HG02938 (cell line): Measurements from ENCODE around the gene KMT2D.

ENCODE experiments used
- ATAC-seq: cut with Tn5 transposase; IDR thresholded peaks from one replicate; pipeline ENCODE4 v1.9.1; 2021; ENCODE audit warnings: mild to moderate bottlenecking, moderate library complexity; ENCODE audit not compliant: unreplicated experiment

The KMT2D gene

DNA sequence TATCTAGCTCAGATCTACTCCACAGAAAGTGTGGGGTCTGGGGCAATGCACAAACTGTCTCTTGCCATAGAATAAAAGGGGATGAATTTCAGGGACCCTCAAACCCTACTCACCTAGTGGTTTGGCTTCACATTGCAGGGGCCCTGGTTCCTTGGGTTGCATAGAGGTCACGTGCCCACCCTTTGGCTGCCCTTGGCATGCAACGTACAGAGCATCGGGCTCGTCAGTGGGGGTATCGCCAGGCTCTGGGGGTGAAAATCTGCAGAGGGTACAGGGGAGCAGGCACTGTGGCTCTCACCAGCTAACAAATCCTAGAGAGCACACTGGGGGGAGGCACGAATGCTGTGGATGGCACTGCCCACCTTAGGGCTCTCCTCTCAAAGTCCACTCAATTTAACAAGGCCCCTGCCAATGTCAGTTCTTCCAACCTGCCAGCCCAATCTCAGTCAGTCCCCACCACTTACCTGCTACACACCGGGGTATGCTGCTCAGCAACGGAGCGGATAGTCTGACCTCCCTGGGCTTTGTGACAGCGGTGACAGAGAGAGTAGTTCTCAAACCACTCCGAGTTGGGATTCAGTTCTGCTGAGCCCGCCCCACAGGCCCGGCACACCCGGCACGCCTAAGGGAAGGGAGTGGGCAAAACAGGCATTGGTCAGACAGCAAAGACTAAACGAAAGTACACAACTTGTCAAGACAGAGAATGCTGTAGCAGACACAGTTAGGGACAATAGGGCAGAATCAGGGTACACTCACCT lies 8.0 kb downstream of the KMT2D start:
- no peak for ATAC-seq

DNA sequence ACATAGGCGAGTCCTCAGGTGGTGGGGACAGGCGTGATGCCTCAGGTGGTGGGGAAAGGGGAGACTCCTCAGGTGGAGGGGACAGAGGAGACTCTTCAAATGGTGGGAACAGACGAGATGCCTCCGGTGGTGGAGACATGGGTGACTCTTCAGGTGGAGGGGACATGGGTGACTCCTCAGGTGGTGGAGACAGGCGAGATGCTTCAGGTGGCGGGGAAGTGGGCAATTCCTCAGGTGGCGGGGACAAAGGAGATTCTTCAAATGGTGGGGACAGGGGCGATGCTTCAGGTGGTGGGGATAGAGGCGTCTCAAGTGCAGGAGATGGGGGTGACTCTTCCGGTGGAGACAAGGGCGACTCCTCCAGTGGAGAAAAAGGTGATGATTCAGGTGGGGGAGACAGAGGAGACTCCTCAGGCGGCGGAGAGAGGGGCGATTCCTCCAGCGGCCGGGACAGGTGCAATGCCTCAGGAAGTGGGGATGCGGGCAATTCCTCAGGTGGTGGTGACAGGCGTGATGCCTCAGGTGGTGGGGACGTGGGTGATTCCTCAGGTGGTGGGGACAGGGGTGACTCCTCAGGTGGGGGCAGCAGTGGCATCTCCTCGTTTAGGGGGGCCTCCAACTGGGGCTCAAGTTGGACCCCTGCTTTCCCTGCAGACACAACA lies 8.7 kb downstream of the KMT2D start:
- no peak for ATAC-seq

DNA sequence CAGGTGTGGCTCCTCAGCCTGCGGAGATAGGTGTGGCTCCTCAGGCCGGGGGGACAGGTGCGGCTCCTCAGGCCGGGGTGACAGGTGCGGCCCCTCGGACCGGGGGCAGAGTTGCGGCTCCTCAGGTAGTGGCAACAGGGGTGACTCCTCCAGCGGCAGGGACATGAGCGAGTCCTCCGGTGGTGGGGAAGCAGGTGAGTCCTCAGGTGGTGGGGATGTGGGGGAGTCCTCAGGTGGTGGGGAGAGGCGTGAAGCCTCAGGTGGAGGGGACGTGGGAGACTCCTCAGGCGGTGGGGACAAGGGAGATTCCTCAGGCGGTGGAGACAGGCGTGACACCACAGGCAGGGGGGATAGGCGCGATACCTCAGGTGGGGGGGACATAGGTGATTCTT lies 9.2 kb downstream of the KMT2D start:
- no peak for ATAC-seq

DNA sequence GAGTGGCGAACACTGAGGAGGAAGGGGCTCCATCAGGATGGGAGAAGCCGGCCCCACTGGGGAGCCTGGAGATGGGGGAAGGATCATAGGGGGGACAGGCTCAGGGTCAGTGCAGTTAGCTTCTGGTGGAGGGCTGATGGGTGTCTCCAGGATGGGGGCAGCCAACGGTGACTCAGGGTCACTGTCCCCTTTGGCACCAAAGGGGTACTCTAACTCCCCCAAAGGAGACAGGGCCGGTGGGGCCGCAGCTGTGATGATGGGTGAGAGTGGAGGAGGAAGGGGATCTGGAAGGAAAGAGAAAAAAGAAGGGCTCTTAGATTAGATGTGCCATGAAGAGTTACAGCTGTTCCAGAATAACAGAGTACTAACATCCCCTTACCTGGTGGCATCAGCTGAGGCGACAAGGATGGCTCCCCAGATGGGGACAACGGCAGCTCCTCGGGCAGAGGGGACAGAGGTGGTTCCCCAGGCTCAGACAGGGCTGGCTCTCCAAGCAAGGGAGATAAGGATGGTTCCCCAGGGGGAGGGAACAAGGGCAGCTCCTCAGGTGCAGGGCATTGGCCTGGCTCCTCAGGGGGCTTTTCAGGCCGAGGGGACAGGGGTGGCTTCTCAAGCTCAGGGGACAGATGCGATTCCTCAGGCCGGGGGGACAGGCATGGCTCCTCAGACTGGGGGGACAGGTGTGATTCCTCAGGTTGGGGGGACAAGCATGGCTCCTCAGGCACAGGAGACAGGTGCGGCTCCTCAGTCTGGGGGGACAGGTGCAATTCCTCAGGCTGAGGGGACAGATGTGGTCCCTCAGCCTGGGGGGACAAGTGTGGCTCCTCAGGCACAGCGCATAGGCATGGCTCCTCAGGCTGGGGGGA lies 9.9 kb downstream of the KMT2D start:
- ATAC-seq: no peak

DNA sequence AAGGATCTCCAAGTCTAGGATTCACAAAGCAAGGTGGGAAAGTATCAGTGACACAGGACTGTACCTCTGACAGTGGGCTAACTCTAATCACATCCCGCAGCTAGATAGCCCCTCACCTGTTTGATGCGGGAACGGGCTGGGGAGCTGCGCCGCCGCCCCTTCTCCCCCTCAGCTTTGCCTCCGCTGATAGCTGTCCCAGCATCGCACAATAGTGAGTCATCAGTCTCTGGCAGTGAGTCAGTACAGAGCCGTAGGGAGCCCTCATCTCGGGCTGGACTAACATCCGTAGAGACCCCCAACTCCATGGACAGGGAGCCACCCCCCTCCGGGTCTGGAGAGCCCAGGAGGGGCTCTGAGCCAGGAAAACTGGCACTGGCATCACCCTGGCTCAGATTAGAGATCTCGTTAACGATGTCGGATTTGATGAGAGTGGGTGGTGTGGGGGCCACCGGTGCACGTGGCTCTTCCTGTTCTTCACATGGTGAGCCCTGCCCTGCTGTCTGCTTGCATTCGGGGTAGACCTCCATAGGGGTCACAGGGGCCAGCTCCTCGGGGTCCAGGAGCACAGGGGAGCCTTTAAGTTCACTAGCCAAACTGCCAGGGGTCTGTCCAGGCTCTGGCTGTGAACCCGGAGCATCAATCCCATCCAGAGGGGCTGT lies 10.9 kb downstream of the KMT2D start:
- ATAC-seq: no peak

DNA sequence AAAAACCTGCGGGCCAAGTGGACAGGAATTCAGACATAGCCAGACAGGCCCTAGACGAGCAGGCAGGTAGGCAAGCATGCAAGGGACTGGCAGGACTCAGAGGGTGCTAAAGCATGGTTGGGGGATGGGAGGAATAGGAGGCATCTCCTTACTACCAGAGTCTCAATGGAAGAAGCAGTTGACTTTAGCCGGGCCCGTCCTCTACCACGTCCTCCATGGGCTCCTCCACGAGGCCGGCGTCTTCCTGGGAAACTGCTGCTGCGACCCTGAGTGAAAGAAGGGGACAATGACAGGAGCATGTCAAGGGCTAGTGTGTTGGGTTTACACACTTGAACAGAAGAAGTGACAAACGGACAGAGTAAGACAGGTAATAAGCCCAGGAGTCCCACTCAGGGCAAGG lies 11.6 kb downstream of the KMT2D start:
- no peak for ATAC-seq

DNA sequence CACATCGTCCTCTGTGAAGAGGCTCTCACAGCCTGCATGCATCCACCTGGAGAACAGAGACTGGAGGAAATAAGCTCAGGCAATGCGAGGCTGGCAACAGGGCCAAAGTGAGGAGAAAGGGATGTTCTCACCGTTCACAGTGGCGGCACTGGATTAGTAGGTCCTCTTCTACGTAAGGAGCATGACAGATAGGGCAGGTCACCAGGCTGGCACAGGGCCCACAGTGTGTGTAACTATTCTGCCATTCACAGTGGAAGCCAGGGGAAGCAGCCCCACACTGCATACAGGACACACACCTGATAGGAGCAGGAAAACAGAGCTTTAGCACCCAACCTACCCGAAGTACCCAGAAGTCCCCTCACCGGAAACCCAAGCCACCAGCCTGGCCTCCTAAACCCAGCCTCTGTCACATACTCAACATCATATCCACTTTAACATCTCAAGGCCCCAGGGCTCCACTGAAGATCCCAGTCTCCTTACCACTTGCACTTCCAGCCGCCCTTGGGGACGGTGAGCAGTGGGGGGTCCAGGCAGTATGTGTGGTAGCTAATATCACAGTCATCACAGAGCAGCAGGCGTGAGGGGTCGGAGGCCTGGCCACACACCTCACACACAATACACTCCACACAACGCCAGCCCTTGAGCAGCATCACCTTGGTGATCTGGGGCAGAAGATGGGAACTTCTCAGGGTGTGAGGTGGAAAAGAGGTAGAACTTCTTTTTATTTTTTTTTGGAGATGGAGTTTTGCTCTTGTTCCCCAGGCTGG lies 14.3 kb downstream of the KMT2D start:
- ATAC-seq: no peak

DNA sequence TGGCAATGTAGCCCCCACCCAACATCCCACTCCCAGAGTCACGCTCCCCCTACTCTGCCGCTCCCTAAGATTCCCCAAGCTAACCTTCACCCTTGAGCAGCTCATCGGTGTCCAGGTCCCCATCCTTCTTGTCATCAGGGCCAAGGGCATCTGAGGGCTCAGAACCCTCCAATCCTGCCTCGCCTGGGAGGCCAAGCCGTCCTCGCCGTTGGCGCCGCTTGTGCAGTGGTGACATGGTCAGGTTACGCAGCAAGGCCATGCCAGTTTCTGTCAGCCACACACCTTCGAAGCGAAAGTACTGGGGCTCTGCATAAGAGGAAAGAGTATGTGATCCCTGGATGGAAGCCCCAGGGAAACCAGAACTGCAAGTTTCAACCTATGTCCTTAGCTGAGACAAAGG lies 15.9 kb downstream of the KMT2D start:
- no peak for ATAC-seq

DNA sequence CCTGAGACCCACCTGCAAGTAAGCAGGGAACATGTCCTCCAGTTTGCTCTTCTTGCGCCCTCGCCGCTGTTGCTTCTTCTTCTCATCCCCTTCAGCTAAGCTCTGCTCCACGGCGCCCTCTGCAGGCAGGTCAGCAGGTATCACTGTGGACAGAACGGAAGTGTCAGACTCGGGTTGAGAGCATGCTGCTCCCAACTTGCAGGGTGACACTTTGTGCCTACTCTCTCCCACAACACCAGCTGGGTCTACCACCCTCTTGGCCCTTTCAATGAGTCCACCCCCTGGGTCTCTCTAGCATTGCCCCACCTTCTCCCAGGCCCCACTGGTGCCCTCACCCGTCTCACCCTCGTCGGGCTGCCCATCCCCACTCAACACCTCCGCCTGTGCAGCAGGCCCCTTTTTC lies 16.7 kb downstream of the KMT2D start:
- ATAC-seq: no peak

DNA sequence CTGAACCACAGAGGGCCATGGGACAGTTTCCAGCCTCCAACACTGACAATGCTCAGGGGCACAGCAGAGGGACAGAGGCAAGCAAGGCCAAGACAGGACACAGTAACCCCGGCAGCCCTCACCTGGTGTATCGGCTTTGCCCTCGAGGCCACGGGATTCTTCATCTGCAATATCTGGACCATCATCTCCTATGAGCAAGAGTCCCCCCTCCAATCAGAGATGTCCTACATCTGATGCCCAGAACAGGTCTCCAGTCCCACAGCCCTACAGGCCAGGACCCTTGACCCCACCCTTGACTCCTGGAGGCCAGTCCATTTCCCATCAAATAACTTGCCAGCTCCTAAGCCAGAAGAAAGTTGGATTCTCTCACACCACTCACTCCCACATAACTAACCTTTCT lies 17.4 kb downstream of the KMT2D start:
- ATAC-seq: no peak

DNA sequence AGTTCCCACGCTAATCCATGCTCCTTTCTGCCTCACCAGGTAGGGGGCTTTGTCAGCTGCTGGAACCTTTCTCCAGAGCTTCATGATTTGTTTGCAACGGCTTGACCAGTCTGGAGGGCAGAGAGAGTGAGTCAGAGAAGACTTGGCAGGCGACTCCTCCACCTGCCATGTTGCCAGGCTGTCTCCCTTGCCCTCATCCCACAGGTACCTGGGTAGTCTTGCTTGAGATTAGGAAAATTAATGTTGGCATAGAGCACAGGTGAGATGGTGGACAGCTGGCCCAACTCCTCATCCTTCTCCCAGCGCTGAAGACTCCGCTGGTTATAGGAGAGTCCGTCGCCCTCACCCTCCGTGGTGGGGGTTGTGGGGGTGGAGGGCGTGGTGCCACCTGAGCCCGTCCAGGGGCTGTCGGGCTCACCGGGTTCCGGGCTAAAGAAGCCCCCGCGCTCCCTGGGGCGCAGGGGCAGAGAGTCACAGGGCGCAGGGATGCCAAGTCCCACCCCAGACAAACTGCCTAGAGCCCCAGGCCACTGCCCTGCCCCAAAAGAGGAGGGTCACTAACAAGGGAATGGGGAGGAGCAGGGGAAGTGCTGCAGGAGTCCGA lies 18.6 kb downstream of the KMT2D start:
- no peak for ATAC-seq

DNA sequence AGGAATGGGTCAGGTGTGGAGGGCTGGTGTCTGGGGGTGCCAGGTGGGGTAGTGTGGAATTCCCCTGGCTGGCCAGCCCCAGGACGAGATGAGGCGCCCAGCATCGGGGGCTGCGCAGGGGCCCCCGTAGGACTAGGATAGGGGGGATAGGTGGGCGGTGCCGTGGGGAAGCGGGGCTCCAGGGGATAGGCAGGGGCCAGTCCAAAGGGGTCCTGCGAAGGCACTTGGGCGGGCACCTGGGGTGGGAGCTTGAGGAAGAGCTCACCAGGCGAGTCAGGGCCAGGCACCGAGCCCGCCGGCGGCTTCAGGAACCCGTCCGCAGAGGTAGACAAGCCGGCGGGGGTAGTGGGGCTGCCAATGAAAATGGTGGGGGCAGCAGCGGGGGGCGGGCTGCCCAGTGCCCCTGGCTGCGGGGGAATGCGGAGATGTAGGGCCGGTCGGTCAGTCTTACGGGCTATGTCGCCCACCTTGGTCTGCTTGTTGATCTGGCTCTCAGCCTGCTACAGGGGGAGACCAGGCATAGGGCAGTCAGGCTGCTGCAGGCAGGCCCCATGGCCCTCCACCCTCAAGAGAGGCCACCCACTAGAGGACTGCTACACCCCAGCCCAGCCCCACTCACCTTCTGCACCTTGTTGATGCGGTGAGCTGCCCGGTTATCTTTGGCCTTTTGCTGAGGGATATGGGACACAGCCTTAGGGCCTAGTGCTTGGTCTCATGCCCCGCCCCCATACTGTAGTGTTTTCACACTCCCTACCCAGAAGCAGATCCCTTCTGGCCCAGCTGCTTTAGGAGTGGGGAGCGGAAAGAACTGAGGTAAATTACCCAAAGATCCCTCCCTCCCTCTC lies 19.3 kb downstream of the KMT2D start:
- no peak for ATAC-seq

DNA sequence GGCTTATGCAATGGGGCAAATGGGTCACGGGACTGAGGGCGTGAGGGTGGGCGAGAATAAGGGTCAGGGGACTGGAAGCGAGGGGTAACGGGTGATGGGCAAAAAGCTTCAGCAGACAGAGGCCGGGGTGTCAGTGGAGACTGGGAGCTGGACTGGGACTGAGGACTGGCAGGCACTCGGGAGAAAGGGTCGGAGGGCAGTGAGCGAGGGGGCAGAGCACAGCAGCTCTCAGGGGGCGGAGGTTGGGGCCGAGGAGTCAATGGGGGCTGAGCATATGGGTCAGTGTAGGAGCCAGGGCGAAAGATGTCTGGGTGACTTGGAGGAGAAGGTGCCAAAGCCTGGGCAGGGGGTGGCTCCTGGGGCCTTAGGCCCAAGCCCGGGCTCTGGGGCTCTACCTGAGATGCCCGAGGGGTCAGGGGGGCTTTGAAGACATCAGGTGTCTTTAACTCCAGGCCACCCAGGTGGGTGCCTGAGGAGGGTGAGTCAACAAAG lies 20.2 kb downstream of the KMT2D start:
- ATAC-seq: no peak

DNA sequence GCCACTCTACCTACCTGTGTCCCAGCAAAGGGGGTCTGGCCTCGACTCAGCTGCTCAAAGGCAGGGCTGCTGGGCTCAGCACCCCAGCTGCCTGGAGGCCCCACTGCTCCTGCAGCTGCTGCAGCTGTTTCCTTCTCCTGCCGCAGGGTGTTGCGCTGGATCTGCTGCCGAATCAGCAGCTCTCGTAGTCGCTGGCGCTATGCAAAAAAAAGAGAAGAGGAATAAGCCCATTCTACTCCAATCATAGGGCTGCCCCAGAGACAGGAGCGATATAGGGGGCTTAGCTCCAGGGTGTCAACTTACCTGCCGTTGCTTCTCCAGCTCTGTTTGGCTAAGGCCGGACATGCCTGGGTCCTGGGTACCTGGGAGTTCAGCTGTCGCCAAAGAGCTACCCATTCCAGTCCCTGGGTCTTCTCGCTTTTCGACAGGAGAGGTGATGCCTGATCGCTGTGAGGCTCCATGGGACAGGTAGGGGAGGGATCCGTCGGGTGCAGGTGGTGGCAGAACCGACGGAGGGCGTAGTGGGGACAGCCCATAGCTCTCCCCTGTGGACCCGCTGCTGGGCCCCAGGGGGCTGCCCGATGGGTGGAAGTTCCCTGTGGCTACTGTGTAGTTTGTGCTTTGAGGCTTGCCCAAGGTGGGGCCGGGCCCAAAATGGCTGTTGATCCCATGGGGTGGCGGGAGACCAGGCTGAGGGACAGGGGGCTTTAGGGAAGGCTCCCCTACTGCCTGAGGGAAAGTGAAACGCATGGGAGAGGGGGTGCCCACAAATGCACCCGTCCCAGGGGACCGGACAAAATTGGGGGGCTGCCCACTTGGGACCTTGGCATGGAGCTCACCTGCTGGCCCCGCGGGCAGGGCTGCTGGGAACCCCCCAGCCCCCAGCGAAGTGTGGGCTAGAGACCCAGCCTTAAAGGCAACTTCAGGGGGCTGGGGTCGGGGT lies 20.9 kb downstream of the KMT2D start:
- ATAC-seq: no peak

DNA sequence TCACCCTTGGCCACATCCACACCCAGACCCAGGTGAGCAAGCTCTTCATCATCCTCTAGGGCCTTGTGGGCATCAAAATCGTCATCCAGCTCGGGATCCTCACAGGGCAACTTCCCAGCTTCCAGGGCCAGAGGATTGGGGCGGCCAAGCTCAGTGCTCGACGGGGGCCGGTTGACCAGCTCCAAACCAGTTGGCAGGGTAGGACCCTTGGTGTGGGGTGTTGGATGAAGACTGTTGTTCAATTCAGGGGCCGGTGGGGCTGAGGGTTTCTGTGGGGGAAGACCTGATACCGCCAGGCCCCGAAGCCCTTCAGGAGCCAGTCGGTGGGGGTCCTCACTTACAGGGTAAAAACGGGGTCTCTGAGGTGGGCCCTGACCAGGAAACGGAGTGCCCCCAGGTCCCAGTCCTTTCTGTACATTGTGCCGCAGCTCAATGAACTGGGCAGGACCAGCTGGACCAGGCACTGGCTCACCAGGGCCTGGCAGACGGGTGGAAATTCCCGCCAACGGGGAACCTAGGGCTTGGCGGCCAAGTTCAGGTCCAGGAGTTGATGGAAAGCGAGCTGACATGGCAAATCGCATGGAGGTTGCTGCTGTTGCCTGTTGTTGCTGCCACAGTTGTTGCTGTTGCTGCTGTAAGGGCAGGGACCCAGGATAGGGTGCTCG lies 22.2 kb downstream of the KMT2D start:
- ATAC-seq: no peak

DNA sequence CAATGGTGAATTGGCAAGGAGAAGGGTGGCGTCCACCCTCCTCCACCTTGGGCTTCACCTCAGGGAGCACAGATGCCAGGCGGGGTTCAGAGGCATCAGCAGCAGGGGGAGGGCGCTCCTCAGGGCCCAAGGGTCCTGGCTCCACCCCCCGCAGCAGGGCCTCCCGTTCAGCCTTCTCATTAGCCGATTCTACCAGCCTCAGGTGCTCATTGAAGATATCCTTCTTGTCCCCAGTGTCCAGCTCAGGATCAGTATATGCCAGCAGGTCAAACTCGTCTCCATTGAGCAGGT lies 22.7 kb downstream of the KMT2D start:
- no peak for ATAC-seq

DNA sequence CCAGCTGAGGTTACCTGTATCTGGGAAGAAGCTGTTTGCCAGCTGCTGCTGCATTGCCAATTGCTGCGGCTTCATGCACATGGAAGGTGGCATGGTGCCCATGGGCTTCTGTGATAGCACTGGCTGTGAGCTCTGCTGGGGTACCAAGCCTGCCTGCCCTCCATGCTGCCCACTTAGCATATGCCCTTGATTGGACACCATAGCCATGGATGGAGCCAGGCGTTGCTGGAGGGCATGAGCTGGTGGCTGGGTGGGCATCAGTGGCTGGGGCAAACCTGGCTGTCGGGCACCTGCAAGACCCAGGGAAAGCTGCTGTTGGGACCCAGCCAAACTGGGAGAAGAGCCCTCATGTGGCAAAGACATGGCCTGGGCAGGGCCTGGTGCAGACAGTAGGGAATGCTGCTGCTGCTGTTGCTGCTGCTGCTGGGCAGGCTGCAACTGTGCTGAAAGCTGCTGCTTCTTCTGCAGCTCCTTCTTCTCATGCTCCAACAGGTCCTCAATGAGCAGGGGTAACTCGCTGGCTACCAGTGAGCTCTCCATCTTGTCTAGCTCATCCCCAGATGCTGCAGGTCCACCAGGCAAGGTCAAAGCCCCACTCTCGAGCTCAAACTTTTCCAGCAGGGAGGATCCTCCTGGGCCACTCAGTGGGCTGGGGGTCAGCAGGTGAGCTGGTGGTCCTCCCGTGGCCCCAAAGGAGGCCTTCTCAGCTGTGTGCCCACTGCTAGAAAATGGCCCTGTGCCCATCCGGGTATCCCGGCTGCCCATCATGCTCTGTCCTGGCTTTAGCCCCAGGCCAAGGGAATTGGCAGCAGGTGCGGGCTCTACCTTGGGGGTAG lies 23.3 kb downstream of the KMT2D start:
- ATAC-seq: no peak
